Measurements from ENCODE around the gene BCAR3.

DNA sequence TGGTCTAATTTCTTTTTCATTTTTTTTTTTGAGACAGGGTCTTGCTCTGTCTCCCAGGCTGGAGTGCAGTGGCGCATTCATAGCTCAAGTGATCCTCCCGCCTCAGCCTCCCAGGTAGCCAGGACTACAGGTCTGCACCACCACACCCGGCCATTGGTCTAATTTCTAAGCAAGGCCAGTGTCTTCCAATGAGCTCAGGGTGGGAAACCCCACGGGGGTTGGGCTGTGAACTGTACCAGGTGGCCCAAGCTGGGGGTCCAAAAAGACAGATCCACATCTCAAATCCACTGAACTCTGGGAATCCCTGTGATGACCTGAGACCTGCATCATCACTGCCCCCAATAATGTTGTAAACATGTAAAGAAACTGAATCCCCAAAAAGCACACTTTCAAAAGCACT is 79.5 kb downstream of the BCAR3 start:
- TF ChIP-seq TCF12 (IDR thresholded peaks at IDR 0.05; ENCODE audit: low read depth), result no peak
- no peak for TF ChIP-seq NFIC (IDR thresholded peaks at IDR 0.05)
- no peak for TF ChIP-seq CEBPB (IDR thresholded peaks at IDR 0.05)
- no peak for TF ChIP-seq YY1 (IDR thresholded peaks at IDR 0.05; ENCODE audit: low read depth)
- no peak for TF ChIP-seq EP300 (IDR thresholded peaks at IDR 0.05; ENCODE audit: borderline replicate concordance)
- TF ChIP-seq TEAD4 (IDR thresholded peaks at IDR 0.05), result no peak
- TF ChIP-seq, protein P1, sequence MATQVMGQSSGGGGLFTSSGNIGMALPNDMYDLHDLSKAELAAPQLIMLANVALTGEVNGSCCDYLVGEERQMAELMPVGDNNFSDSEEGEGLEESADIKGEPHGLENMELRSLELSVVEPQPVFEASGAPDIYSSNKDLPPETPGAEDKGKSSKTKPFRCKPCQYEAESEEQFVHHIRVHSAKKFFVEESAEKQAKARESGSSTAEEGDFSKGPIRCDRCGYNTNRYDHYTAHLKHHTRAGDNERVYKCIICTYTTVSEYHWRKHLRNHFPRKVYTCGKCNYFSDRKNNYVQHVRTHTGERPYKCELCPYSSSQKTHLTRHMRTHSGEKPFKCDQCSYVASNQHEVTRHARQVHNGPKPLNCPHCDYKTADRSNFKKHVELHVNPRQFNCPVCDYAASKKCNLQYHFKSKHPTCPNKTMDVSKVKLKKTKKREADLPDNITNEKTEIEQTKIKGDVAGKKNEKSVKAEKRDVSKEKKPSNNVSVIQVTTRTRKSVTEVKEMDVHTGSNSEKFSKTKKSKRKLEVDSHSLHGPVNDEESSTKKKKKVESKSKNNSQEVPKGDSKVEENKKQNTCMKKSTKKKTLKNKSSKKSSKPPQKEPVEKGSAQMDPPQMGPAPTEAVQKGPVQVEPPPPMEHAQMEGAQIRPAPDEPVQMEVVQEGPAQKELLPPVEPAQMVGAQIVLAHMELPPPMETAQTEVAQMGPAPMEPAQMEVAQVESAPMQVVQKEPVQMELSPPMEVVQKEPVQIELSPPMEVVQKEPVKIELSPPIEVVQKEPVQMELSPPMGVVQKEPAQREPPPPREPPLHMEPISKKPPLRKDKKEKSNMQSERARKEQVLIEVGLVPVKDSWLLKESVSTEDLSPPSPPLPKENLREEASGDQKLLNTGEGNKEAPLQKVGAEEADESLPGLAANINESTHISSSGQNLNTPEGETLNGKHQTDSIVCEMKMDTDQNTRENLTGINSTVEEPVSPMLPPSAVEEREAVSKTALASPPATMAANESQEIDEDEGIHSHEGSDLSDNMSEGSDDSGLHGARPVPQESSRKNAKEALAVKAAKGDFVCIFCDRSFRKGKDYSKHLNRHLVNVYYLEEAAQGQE (IDR thresholded peaks at IDR 0.05; ENCODE audit: low read depth), result no peak
- TF ChIP-seq, protein P2, sequence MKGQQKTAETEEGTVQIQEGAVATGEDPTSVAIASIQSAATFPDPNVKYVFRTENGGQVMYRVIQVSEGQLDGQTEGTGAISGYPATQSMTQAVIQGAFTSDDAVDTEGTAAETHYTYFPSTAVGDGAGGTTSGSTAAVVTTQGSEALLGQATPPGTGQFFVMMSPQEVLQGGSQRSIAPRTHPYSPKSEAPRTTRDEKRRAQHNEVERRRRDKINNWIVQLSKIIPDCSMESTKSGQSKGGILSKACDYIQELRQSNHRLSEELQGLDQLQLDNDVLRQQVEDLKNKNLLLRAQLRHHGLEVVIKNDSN (IDR thresholded peaks at IDR 0.05), result no peak
- TF ChIP-seq, protein P3, sequence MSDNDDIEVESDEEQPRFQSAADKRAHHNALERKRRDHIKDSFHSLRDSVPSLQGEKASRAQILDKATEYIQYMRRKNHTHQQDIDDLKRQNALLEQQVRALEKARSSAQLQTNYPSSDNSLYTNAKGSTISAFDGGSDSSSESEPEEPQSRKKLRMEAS (IDR thresholded peaks at IDR 0.05), result no peak
- TF ChIP-seq EGR1 (IDR thresholded peaks at IDR 0.05), result no peak
- no peak for TF ChIP-seq TAF1 (IDR thresholded peaks at IDR 0.05; ENCODE audit: low read depth)
- no peak for TF ChIP-seq ZBTB7A (IDR thresholded peaks at IDR 0.05; ENCODE audit: low read depth)
- TF ChIP-seq FOXM1 (IDR thresholded peaks at IDR 0.05; ENCODE audit: borderline replicate concordance, low read depth), result no peak
